Measurements from ENCODE around the gene CRADD.

Gene CRADD

DNA sequence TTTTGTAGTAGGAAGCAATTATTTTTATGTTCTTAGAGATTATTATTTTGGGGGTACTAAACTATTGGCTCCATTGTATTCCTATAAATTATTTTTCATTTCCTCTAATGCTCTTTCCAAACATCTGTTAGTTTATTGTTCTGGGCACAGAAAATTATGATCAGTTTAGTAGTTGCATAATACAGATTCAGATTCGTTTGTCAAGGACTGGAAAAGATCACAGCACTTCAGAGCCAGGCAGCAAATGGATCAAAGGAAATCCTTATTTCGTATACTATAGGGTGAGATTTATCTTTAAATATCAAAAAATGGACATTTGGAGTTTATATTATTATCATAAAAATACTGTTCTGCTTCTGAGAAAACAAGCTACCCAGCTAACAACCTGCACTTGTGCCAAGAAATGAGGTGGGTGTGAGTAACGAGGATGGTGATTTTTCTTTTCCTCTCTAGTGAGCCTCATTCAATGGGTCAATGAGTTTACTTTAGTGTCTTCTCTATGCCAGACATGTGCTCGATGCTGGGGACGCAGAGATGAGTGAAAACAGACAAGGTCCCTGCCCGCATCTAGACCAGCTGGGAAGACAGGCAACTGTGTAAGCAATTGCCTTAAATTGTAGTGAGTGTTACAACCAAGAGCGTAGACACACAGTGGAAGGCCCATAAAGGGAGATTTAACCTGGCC is 262.6 kb downstream of the CRADD start:
- no peak for DNase-seq (ENCODE audit: low read depth)

DNA sequence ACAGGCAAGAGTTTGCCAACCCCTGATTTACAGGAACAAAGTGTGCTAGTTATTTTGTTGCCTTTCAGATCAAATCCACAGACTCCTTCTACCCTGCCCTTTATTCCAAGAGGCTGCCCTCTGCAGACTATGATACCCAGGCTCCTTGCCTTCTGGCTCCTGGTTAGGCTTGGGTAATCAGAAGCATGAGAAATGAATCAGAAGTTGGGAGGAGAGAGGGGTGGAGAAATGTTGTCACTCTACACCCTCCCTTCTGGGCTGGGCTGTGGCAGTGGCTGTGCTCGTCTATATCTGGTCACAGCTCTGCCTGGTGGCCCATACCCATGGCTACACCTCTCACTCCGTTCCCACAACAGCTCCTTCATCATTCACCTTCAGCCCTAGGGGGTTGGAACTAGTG is 266.6 kb downstream of the CRADD start:
- DNase-seq (ENCODE audit: low read depth) = no peak

DNA sequence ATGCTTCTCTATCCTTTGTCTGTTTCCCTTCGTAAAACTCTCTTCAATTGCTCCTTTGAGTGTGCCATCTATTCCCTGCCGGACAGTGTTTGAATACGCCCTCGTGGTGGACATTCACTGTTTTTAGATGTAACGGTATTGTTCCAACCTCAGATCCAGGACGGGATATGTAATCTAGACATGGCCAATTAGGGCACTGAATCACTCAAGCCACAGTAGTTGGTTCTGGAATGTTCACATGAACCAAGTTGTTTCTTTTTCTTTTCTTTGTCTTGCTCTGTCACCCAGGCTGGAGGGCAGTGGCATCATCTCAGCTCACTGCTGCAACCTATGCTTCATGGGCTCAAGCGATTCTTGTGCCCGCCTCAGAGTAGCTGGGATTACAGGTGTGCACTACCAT is 267.0 kb downstream of the CRADD start:
- no peak for DNase-seq (ENCODE audit: low read depth)

Measured in stimulated activated CD8-positive, alpha-beta memory T cell treated with anti-CD3 and anti-CD28 coated beads, Interleukin-15, amount 100 ng/mL, for 24 hours (primary cell).